OCI-LY3 (cell line): ENCODE results near the gene DDI2.

Experiments
- EZH2phosphoT487 ChIP-seq: fragments of 200-600 bp; shearing (Covaris generic); IDR thresholded peaks from 2 replicates; pipeline ENCODE4 v1.6.1; 2018; ENCODE audit warnings: antibody characterized with exemption, mixed run types, low read depth
- TF ChIP-seq, protein P1 (sequence below): fragments of 200-600, 300-600 bp; sonication (generic); IDR thresholded peaks from 2 replicates; pipeline ENCODE4 v1.5.1; 2014; ENCODE audit warnings: antibody characterized with exemption, low read length, low read depth

DNA sequence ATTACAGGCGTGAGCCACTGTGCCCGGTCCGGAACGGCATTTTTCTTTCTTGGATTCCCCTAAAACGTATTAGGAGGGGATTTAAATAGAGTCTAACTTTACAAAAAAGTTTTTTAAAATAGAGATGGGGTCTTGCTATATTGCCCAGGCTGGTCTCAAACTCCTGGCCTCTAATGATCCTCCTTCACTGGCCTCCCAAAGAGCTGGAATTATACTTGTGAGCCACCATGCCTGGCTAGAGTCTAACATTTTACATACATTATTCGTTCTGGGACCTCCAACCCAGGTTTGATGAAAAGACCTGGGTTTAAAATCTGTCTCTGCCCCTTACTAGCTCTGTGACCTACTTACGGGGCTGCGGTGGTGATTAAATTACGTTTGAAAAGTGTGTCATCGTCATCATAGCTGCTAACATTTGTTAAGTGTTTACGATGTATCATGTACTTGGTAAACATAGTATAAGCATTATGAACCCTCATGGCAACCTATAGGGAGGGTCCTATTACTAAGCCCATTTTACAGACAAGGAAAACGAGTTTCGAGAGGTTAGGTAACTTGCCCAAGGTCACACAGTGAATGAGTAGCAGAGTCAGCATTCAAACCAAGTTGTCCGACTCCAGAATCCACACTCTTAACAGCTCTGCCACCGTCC is 91.4 kb downstream of the DDI2 start:
- TF ChIP-seq, protein P1, sequence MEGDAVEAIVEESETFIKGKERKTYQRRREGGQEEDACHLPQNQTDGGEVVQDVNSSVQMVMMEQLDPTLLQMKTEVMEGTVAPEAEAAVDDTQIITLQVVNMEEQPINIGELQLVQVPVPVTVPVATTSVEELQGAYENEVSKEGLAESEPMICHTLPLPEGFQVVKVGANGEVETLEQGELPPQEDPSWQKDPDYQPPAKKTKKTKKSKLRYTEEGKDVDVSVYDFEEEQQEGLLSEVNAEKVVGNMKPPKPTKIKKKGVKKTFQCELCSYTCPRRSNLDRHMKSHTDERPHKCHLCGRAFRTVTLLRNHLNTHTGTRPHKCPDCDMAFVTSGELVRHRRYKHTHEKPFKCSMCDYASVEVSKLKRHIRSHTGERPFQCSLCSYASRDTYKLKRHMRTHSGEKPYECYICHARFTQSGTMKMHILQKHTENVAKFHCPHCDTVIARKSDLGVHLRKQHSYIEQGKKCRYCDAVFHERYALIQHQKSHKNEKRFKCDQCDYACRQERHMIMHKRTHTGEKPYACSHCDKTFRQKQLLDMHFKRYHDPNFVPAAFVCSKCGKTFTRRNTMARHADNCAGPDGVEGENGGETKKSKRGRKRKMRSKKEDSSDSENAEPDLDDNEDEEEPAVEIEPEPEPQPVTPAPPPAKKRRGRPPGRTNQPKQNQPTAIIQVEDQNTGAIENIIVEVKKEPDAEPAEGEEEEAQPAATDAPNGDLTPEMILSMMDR = no peak
- no peak for TF ChIP-seq EZH2phosphoT487
